Jurkat, Clone E6-1 (cell line): ENCODE data around the gene IFI27.
"Not testable (repeated sequence)": the region's sequence is repeated elsewhere in the genome, so short reads cannot be mapped to it uniquely, and the experiment has no call there.

Experiments
- DNase-seq: peaks from one replicate; pipeline ENCODE4 v3.0.0-alpha.2; 2011; ENCODE audit warnings: low read depth, low spot score
- H3K4me3 ChIP-seq: 2 replicates; pipeline ENCODE4 v1.5.1; 2011; ENCODE audit warnings: mild to moderate bottlenecking, low read length, control low read depth, moderate library complexity

The IFI27 gene

GRCh38 chr14:94142836-94143235 lies 32.3 kb downstream of the IFI27 start:
- no peak for DNase-seq
- H3K4me3 ChIP-seq: no peak overlapping the region

GRCh38 chr14:94143239-94143638 lies 32.7 kb downstream of the IFI27 start:
- H3K4me3 ChIP-seq: no peak overlapping the region
- DNase-seq: no peak

- H3K4me3 ChIP-seq: no peak overlapping the region
- DNase-seq: no peak
These were observed 33.2 kb downstream of the IFI27 start for GRCh38 chr14:94143711-94144110.

DNA sequence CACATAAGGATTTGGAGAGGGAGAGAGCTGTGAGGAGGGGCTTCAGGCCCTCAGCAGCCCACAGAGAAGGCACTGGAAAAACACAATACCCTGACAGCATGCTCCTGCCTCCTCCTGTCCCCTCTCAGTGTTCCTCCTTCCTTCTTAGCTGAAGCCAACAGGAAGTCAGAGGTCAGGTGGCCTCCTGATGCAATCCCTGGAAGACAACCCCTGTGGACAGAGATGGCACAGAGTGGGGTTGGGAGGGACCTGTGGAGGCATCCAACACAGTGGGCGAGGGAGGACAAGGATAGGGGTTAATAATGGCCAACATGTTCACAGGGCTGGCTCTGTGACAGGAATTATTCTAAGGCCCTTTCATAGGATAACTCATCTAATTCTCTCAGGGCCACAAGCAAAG lies 34.2 kb downstream of the IFI27 start:
- DNase-seq: no peak

DNA sequence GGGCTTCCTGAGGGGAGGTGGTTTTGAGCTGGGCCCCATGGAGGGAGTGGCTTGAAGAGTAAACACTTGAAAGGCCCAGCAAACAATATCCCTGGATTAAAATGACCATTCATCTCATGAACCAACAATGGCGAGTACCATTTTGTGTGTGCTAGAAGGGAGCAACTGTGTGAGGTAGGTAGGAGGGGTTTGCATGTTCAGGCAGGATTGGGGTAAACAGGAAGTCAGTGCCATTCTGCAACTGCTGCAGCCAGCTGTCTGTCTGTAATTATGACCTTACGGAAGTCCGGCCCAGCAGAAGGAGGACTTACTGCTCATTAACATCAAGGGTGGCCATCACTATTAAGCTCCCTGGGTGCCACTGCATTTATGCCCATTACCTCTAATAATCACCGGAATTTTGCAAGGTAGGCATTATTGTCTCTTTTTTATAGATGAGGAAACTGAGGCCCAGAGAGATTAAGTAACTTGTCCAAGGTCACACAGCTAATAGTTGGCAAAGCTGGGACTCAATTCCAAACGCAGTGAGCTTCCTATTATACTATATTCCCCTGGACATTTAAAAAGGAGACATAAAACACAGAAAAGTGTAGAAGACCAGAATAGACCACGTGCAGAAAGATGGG lies 35.5 kb downstream of the IFI27 start:
- no peak for DNase-seq

More for the DNA sequence above, 34.2 kb downstream of the IFI27 start:
- no peak overlapping the region for H3K4me3 ChIP-seq

GRCh38 chr14:94152676-94153075 lies 42.1 kb downstream of the IFI27 start:
- no peak for DNase-seq
- no peak overlapping the region for H3K4me3 ChIP-seq

More for the DNA sequence above, 35.5 kb downstream of the IFI27 start:
- H3K4me3 ChIP-seq: no peak overlapping the region

DNA sequence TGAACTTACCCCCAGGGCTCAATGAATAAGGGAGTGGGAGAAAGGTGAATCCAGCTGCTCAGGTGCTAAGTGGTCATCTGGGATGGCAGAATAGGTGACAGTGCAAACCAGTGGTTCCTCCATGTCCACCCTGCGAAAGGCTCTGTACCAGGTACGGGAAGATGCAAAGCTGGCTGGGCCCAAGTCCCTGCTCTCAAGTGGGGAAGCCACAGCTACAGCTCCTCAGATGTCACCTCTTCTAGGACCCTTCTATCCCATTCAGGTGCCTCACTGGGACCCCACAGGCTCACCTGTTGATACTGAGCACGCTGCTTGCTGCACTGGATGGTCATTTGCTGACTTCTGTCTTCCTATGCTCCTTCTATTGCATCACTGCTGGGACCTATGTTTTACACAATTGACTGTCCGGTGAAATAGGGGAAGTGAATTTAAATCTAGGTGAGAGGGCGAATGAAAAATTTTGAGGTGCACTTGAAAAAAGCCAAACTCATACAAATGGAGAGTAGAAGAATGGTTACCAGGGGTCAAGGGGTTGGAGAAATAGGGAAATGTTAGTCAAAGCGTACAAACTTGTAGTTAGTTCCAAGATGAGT lies 43.3 kb downstream of the IFI27 start:
- H3K4me3 ChIP-seq: no peak overlapping the region
- DNase-seq: no peak

GRCh38 chr14:94156143-94156542 lies 45.6 kb downstream of the IFI27 start:
- DNase-seq: not testable (repeated sequence)

GRCh38 chr14:94157197-94157596 lies 46.7 kb downstream of the IFI27 start:
- DNase-seq: no peak

More at GRCh38 chr14:94156143-94156542, 45.6 kb downstream of the IFI27 start:
- not testable (repeated sequence) for H3K4me3 ChIP-seq

GRCh38 chr14:94158239-94158883 lies 47.8 kb downstream of the IFI27 start:
- DNase-seq: peak; percentile 56
- H3K4me3 ChIP-seq: no peak overlapping the region

More at GRCh38 chr14:94157197-94157596, 46.7 kb downstream of the IFI27 start:
- no peak overlapping the region for H3K4me3 ChIP-seq

DNA sequence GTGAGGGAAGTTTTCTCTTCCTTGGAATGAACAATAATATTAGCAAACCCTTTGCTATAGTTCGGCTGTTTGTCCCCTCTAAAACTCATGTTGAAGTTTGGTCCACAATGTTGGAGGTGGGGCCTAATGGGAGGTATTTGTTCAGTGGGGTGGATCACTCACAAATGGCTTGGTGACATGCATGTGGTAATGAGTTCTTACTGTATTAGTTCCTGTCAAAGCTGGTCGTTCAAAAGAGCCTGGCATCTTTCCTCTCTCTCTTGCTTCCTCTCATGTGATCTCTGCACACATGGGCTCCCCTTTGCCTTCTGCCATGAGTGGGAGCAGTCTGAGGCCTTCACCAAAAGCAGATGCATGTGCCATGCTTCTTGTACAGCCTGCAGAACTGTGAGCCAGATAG lies 50.5 kb downstream of the IFI27 start:
- H3K4me3 ChIP-seq: no peak overlapping the region
- no peak for DNase-seq

DNA sequence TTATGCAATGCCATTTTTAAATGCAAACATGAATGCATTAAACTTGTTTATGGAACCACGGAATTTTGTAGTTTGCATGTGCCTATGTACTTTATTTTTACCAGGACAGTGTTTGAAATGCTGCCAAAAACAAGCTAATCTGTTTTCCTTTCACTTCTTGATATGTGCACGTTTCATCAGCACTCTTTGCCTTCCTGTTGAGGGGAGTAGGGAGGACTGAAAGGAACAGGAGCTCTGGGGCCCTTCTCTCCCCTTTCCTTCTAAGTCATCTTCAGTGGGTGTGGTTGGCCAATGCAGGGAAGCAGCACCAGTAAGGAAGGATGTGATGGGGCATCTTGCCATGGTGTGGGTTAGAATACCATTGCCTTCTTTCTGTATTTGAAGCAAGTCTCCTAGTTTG lies 51.4 kb downstream of the IFI27 start:
- no peak overlapping the region for H3K4me3 ChIP-seq
- DNase-seq: no peak

GRCh38 chr14:94162466-94162865 lies 51.9 kb downstream of the IFI27 start:
- H3K4me3 ChIP-seq: no peak overlapping the region
- DNase-seq: no peak

DNA sequence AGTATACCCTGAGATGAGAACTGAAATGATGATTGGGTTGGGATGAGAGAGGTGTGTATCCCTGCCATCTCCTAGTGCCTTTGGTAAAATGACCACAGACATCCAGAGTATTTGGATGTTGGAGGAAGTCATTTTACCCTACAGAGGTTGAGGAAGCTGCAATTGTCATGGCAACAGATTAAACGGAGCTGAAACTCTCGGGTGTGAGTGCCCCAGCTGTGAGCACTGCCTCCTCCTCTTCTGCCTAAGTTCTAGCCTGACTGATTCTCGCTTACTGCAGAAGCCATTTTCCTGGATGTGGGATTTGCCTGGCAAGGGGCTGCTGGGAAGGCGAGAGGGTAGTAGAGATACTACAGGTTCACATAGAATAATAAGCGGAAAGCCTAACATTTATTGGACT lies 53.3 kb downstream of the IFI27 start:
- no peak overlapping the region for H3K4me3 ChIP-seq
- DNase-seq: no peak

DNA sequence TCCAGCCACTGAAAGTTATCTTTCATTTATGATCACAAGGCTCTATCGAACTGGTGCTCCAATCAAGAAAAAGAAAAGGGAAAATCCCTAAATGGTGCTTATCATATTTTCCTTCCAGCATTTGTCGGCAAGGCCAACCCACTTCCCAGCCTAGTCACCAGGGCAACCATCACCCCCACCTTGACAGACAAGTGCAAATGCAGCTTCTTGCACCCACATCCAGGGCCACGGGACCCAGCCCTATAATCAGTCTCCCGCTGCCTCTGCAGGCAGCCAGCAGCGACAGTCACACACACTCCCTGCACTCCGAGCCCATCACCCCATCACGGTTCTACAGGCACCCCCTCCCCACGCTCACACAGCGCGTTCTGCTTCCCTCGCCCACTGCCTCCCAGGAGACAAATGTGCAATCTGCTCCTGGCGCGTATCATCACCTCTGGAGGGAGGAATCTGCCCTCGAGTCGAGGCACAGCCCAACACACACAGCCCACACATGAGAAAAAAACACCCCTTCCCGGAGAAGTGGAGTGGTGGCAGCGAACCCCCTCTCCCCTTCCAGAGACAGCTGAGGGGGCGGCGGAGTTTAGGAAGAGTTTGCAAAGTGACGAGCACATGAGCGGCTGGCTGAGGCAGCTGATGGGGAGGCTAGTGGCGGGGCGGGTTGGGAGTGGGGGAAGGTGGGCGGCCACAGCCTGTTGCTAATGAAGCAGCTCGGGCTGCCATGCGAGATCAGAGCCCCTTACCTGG lies 54.3 kb downstream of the IFI27 start:
- no peak for DNase-seq
- no peak overlapping the region for H3K4me3 ChIP-seq

GRCh38 chr14:94165744-94166143 lies 55.2 kb downstream of the IFI27 start:
- no peak overlapping the region for H3K4me3 ChIP-seq
- DNase-seq: no peak
